Bronchial epithelial cell (primary cell): Measurements from ENCODE around the gene ARHGAP8. TPM values are rescaled to one million over a fixed set of nuclear protein-coding genes. Genes with fewer than 3 reads are reported as not detected.

Experiments
- DNase-seq: peaks from one replicate; pipeline ENCODE4 v3.0.0-alpha.2; 2010; ENCODE audit warnings: low read depth
- FAIRE-seq: peaks from 2 replicates; lab custom pipeline; 2011; peaks lifted over from hg19 to GRCh38; lab: Jason Lieb, UNC
- H3K27me3 ChIP-seq: 2 replicates; pipeline ENCODE4 v1.5.1; 2011; ENCODE audit warnings: low read length; ENCODE audit not compliant: control insufficient read depth, insufficient read depth
- H3K36me3 ChIP-seq: 2 replicates; pipeline ENCODE4 v1.5.1; 2011; ENCODE audit warnings: low read length; ENCODE audit not compliant: control insufficient read depth, insufficient read depth
- H3K4me3 ChIP-seq: 2 replicates; pipeline ENCODE4 v1.5.1; 2011; ENCODE audit warnings: mild to moderate bottlenecking, low read depth, low read length, control low read depth
- total RNA-seq: library from RNA; depleted of rRNA; stranded (reverse); fragments of >200 nt; gene quantifications from 2 replicates; pipeline ENCODE4 v1.2.1, GENCODE V29; 2014
- TF ChIP-seq, protein P1 (sequence below): IDR thresholded peaks from 2 replicates; pipeline ENCODE4 v1.5.1; 2011; ENCODE audit warnings: mild to moderate bottlenecking, moderate library complexity, low read length, control low read depth, inconsistent platforms; ENCODE audit not compliant: insufficient read depth, severe bottlenecking

Gene ARHGAP8
- total RNA-seq, 1 donor from 2014 or later: 15.0 TPM

DNA sequence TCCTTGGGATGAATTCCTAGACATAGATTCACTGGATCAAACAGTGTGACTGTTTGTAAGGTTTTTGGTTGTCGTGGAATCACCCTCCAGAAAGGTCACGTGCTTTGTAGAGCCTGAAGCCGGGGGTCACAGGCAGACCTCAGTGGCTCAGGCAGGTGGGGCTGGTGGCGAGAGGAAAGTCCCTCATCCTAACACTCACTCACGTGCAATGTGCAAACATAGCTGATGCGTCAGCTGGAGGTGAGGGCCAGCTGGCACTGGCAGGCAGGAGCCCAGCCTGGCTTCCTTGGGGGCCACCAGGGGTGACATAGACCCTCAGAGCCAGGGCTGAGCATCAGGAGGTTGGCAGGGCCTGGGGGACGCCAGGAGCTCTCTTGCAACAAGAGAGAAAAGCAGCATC is 90.0 kb downstream of the ARHGAP8 start:
- H3K27me3 ChIP-seq: no peaks in the 10 kb centered on the region
- H3K4me3 ChIP-seq: no peak overlapping the region
- FAIRE-seq (no peak), DNase-seq (no peak)
- peaks cover 8% of the 10 kb centered on the region for H3K36me3 ChIP-seq
- TF ChIP-seq, protein P1, sequence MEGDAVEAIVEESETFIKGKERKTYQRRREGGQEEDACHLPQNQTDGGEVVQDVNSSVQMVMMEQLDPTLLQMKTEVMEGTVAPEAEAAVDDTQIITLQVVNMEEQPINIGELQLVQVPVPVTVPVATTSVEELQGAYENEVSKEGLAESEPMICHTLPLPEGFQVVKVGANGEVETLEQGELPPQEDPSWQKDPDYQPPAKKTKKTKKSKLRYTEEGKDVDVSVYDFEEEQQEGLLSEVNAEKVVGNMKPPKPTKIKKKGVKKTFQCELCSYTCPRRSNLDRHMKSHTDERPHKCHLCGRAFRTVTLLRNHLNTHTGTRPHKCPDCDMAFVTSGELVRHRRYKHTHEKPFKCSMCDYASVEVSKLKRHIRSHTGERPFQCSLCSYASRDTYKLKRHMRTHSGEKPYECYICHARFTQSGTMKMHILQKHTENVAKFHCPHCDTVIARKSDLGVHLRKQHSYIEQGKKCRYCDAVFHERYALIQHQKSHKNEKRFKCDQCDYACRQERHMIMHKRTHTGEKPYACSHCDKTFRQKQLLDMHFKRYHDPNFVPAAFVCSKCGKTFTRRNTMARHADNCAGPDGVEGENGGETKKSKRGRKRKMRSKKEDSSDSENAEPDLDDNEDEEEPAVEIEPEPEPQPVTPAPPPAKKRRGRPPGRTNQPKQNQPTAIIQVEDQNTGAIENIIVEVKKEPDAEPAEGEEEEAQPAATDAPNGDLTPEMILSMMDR: no peak

DNA sequence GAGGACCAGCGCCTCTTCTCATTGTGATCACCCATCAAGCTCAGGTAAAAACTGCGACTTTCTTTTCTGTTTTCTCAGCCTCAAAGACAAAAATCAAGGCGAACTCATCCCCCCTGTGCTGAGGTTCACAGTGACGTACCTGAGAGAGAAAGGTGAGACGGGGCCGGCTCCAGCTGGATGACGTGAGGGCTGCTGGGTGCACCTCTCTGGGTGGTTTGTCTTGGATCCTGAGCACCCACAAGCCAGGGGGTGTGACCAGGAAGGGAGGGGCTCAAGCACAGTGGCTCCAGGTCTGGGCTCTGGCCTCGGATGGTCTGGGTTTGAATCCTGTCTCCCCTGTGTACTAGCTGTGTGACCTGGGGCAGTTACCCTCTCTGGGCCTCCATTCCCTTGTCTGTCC is 92.8 kb downstream of the ARHGAP8 start:
- Histone ChIP-seq H3K36me3 (peaks cover 13% of the 10 kb centered on the region), H3K27me3 (no peaks in the 10 kb centered on the region), H3K4me3 (no peak overlapping the region)
- FAIRE-seq (peak; percentile 50), DNase-seq (no peak)
- TF ChIP-seq, protein P1: no peak

DNA sequence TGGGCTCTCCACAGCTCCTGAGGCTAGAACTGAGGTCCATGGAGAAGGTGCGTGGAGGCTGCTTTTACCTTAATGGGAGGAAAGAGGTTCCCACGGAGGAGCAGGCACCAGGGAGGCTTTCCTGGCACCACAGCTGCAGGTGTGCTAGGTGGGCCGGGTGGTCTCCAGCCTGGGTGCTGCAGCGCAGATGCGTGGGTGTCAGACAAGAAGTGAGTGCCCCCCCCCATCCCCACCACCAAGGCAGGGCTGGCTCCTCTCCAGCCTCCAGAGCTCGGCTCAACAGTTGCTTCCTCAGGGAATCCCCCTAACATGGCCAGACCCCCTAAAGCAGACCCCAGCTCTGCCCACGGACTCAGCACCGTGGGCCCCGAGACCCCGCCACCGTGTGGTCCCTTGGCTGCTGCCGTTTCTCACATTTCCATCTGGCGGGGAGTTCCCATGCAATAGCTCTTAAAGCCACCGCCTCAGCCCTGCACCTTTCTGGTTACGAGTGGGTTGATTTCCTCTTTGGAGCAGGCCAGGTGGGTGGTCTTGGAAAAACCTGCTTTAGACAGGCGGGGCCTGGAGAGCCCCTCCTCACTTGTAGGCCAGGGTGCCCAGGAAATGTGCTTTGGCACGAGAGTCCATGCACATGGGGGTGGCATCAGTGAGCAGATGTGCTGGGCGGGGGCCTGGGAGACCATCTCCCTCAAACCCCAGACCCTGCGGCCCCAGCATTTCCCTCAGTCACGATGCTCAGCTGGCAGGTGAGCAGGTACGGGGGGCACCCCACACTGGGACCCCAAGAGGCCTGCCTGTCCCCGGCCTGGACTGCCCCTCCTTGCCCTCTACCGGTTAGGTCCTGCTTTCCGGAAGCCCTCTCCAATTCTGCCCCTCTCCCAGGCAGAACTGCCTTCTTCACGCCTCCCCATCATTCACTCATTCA is 93.7 kb downstream of the ARHGAP8 start:
- Histone ChIP-seq H3K27me3 (no peaks in the 10 kb centered on the region), H3K4me3 (no peak overlapping the region), H3K36me3 (peaks cover 13% of the 10 kb centered on the region)
- TF ChIP-seq, protein P1: no peak
- no peak for DNase-seq
- FAIRE-seq: no peak

DNA sequence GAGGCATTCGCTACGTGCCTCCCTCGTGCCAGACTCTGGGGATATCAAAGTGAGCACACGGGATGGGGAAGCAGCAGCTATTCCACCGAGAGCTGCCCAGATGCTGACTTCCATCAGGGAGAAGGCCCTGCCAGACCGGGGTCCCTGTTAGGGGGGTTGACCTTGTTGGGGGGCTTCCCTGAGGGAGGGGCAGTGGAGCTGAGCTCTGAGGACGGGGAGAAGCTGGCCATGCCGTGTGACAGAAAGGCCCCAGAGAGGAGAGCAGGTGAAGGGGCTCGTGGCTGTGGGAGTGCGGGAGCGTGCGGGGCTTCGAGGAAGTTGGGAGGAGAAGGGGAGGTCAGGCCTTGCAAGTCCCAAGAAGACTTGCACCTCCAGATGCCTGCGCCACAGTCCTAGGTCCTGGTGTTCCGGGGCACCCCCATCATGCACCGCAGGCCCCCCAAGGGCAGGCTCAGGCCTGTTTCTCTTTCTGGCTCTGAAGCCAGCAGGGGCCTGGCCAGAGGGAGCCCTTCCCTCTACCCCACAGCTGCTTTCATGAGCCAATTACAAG is 94.4 kb downstream of the ARHGAP8 start:
- TF ChIP-seq, protein P1: no peak
- DNase-seq (no peak), FAIRE-seq (no peak)
- Histone ChIP-seq H3K36me3 (peaks cover 10% of the 10 kb centered on the region), H3K27me3 (no peaks in the 10 kb centered on the region), H3K4me3 (no peak overlapping the region)

DNA sequence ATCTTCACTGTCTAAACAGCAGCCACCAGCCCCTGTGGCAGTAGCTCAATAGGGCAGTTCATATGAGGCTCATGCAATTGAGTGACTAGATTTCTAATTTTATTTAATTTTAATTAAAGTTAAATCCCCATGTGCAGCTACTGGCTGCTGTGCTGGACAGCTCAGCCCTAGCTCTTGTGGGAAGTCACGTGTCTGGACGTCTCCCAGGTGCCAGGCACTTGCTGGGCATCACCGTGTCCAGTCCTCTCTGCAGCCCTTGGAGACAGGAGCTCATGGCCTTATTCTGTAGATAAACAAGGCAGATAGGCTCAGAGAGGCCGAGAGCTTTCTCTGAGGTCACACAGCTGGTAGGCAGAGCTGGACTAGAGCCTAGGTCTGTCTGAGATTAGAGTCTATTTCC is 95.0 kb downstream of the ARHGAP8 start:
- Histone ChIP-seq H3K36me3 (peaks cover 10% of the 10 kb centered on the region), H3K4me3 (no peak overlapping the region), H3K27me3 (no peaks in the 10 kb centered on the region)
- TF ChIP-seq, protein P1: no peak
- no peak for DNase-seq
- FAIRE-seq: no peak
